ENCODE results near the gene PWWP2B. TPM values are rescaled to one million over a fixed set of nuclear protein-coding genes. Genes with fewer than 3 reads are reported as not detected.

PWWP2B gene
- total RNA-seq, 5 donors from 2014 or later (not counting 1 experiment from before 2014, with no cell fraction given), result 11.5 to 15.3 (median 13.6) TPM

DNA sequence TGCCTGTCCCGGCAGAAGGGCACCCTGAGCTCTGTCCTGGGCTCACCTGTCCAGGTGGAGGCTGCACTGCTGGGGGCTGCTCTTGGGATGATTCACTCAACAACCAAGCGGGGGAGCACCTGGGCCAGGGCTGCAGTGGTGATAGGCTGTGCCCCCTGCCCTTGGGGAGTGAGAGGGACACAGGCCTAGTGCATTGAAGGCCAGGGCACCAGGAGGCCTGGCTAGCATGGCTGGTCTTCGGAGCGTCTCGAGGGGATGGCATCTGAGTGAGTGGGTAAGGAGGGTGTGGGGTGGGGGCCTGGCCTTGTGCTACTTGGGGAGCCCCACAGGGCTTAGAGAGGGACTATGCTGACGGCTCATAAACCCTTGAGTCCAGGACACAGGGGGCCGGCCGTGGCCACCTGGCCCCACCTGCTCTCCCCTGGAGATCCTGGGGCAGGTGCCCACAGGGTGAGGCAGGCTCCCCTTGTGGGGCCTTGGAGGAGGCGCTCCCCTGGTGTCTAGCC is 3.1 kb downstream of the PWWP2B start:
- POLR2A ChIA-PET, result no interaction called here

DNA sequence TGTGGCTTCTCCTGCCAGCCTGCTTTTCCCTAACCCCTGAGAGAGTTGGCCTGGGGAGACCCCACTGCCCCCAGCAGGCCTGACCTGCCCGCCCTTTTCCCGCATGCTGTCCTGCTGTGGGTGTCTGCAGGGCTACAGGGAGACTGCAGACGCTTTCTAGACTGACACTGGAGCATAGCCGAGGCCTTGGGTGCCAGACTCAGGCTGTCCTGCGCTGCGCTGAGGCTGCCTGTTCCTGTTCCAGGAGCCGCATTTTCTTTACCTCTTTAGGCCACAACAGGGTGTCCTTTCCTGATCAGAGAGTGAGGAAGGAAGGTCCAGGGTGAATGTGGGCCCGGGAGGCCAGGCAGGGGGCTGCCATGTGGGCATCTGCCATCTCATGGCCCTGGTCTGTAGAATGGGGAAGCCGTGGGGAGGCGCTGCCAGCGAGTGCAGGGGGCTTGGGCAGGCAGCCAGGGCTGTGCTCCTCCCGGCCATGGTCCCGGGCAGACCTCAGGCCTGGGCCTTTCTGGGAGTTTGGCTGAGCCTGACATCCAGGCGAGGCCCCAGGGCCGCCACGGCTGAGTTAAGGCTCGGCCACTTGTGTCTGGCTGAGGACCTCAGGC is 3.6 kb downstream of the PWWP2B start:
- no peak overlapping the region for H3K4me3 Mint-ChIP-seq

More for the DNA sequence above, 3.1 kb downstream of the PWWP2B start:
- Histone ChIP-seq H3K4me1 (ENCODE audit: control insufficient read depth in 1 of 2, extremely low read depth in 1 of 2, insufficient read depth in 2 of 2, low read length in 2 of 2) (peaks cover 7 to 49% of the 10 kb centered on the region in 2 experiments), H3K9me3 (no peaks in the 10 kb centered on the region), H3K4me3 (ENCODE audit: control insufficient read depth in 1 of 2, extremely low read depth in 1 of 2, low read length in 1 of 2) (no peak overlapping the region), H3K36me3 (ENCODE audit: control insufficient read depth in 2 of 2, extremely low read depth in 1 of 2, insufficient read depth in 1 of 2, low read length in 1 of 2) (peaks cover under 1 to 2% of the 10 kb centered on the region in 2 donors), H3K27me3 (replicated peaks in 1 of 2; ENCODE audit: control insufficient read depth in 2 of 2, extremely low read depth in 1 of 2, insufficient read depth in 2 of 2, low read length in 1 of 2) (no peaks in the 10 kb centered on the region), H3K27ac (ENCODE audit: low read length) (no peak overlapping the region)
- H3K4me1 Mint-ChIP-seq, result peaks cover 19 to 29% (median 20%) of the 10 kb centered on the region in 3 donors
- CTCF ChIA-PET, result no interaction called here
- no peak for DNase-seq
- H3K36me3 Mint-ChIP-seq, result no peaks in the 10 kb centered on the region
- no peak overlapping the region for H3K27ac Mint-ChIP-seq
- H3K27me3 Mint-ChIP-seq, result no peaks in the 10 kb centered on the region
- peak overlapping the region in 1 of 3 donors; percentile 88 for H3K4me3 Mint-ChIP-seq
- H3K9me3 Mint-ChIP-seq, result no peaks in the 10 kb centered on the region
- 93% methylated on average over 8 of the region's 9 CpGs for WGBS (ENCODE audit: insufficient coverage)
- ATAC-seq (replicated peaks in 1 of 4), result no peak

DNA sequence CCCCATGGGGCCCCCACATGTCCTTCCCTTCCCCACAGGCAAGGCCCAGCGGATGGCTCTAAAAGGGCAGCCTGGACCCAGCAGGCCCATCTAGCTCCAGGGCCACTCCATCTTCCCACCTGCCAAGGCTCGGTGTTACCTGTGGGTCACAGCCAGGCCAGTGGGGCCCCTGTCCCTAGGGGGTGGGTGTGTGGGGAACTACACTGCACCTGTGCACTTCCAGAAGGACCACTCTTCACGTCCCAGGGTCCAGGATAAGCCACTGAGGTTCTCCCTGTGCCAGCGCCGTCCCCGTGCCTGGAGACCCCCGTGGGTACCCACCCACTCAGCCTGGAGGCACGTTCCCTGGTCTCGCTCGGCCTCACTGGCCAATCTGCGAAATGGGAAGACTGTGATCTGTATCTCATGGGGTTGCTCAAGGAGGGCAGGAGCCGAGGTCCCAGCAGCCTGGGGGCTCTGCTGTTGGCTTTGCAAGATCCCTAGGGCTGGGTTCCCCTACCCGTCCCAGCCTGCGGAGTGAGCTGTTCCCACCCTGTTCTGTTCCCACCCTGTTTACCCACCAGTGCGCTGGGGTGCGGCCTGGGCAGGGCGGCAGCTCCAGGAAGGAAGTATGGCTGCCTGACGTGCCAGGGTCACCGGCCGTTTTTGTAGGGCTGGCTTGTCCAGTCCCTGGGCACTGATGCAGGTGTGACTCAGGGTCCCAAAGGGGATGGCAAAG is 4.6 kb downstream of the PWWP2B start:
- H3K9me3 Mint-ChIP-seq, result no peaks in the 10 kb centered on the region
- H3K27me3 Mint-ChIP-seq, result no peaks in the 10 kb centered on the region
- peaks cover 5% of the 10 kb centered on the region for H3K36me3 Mint-ChIP-seq
- CTCF ChIA-PET, result no interaction called here
- Histone ChIP-seq H3K4me1 (ENCODE audit: control insufficient read depth in 1 of 2, extremely low read depth in 1 of 2, insufficient read depth in 2 of 2, low read length in 2 of 2) (peaks cover 6 to 38% of the 10 kb centered on the region in 2 experiments), H3K9me3 (no peaks in the 10 kb centered on the region), H3K27me3 (replicated peaks in 1 of 2; ENCODE audit: control insufficient read depth in 2 of 2, extremely low read depth in 1 of 2, insufficient read depth in 2 of 2, low read length in 1 of 2) (no peaks in the 10 kb centered on the region), H3K36me3 (ENCODE audit: control insufficient read depth in 2 of 2, extremely low read depth in 1 of 2, insufficient read depth in 1 of 2, low read length in 1 of 2) (peaks cover 3 to 9% of the 10 kb centered on the region in 2 donors), H3K27ac (ENCODE audit: low read length) (no peak overlapping the region), H3K4me3 (ENCODE audit: control insufficient read depth in 1 of 2, extremely low read depth in 1 of 2, low read length in 1 of 2) (no peak overlapping the region)
- POLR2A ChIA-PET, result interaction anchor here in 1 of 2 donors (0.6 kb wide), 1 partner anchor 177 kb away, joined by 4 read pairs; no protein-coding TSS in a partner anchor
- ATAC-seq (replicated peaks in 1 of 4) (no peak), DNase-seq (no peak)
- WGBS (ENCODE audit: insufficient coverage), result 92% methylated on average over 16 of the region's 20 CpGs
- H3K4me3 Mint-ChIP-seq, result no peak overlapping the region
- H3K4me1 Mint-ChIP-seq, result peaks cover 19 to 28% (median 20%) of the 10 kb centered on the region in 3 donors
- H3K27ac Mint-ChIP-seq, result no peak overlapping the region

More for the DNA sequence above, 3.6 kb downstream of the PWWP2B start:
- H3K36me3 ChIP-seq (ENCODE audit: control insufficient read depth in 2 of 2, extremely low read depth in 1 of 2, insufficient read depth in 1 of 2, low read length in 1 of 2), result peaks cover 2 to 3% of the 10 kb centered on the region in 2 donors
- no peaks in the 10 kb centered on the region for H3K9me3 ChIP-seq
- Mint-ChIP-seq H3K27ac (no peak overlapping the region), H3K27me3 (no peaks in the 10 kb centered on the region), H3K9me3 (no peaks in the 10 kb centered on the region), H3K4me1 (peaks cover 19 to 27% (median 20%) of the 10 kb centered on the region in 3 donors), H3K36me3 (peaks cover 1% of the 10 kb centered on the region)
- ATAC-seq (replicated peaks in 1 of 4), result no peak
- no peak overlapping the region for H3K27ac ChIP-seq (ENCODE audit: low read length)
- CTCF ChIA-PET, result no interaction called here
- POLR2A ChIA-PET, result no interaction called here
- DNase-seq, result no peak
- 83% methylated on average over 15 of the region's 17 CpGs for WGBS (ENCODE audit: insufficient coverage)
- peaks cover 6 to 44% of the 10 kb centered on the region in 2 experiments for H3K4me1 ChIP-seq (ENCODE audit: control insufficient read depth in 1 of 2, extremely low read depth in 1 of 2, insufficient read depth in 2 of 2, low read length in 2 of 2)
- H3K4me3 ChIP-seq (ENCODE audit: control insufficient read depth in 1 of 2, extremely low read depth in 1 of 2, low read length in 1 of 2), result no peak overlapping the region
- no peaks in the 10 kb centered on the region for H3K27me3 ChIP-seq (replicated peaks in 1 of 2; ENCODE audit: control insufficient read depth in 2 of 2, extremely low read depth in 1 of 2, insufficient read depth in 2 of 2, low read length in 1 of 2)

DNA sequence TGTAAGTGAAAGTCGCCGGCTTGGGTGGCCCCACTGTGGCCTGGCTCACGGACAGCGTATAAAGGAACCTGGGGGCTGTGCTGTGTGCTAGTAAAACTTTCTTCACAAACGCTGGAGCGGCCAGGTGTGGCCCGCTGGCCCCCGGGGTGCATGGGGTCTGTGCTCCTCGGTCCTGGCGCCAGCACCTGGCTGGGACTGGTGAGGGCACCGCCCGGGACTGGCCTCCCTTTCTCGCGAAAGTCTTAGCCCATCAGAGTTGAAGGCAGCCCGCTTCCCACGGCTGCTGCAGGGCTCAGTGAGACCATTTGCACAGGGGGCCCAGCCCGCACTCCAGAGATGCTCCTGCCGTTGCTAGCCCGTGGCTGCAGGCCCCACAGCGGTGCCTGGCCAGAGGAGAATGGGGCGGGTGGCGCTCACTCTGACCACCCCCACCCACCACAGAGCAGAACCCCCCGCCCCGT is 5.8 kb downstream of the PWWP2B start:
- ChIA-PET CTCF (no interaction called here), POLR2A (no interaction called here)
- peaks cover 15 to 29% (median 21%) of the 10 kb centered on the region in 3 donors for H3K4me1 Mint-ChIP-seq
- Histone ChIP-seq H3K27ac (ENCODE audit: low read length) (no peak overlapping the region), H3K27me3 (replicated peaks in 1 of 2; ENCODE audit: control insufficient read depth in 2 of 2, extremely low read depth in 1 of 2, insufficient read depth in 2 of 2, low read length in 1 of 2) (no peaks in the 10 kb centered on the region), H3K36me3 (ENCODE audit: control insufficient read depth in 2 of 2, extremely low read depth in 1 of 2, insufficient read depth in 1 of 2, low read length in 1 of 2) (peaks cover 9% of the 10 kb centered on the region in 2 donors), H3K9me3 (no peaks in the 10 kb centered on the region), H3K4me3 (ENCODE audit: control insufficient read depth in 1 of 2, extremely low read depth in 1 of 2, low read length in 1 of 2) (no peak overlapping the region), H3K4me1 (ENCODE audit: control insufficient read depth in 1 of 2, extremely low read depth in 1 of 2, insufficient read depth in 2 of 2, low read length in 2 of 2) (peaks cover 4 to 45% of the 10 kb centered on the region in 2 experiments)
- 95% methylated on average over 20 of the region's 24 CpGs for WGBS (ENCODE audit: insufficient coverage)
- DNase-seq, result no peak
- H3K27ac Mint-ChIP-seq, result no peak overlapping the region
- ATAC-seq (replicated peaks in 1 of 4), result no peak
- no peaks in the 10 kb centered on the region for H3K9me3 Mint-ChIP-seq
- no peaks in the 10 kb centered on the region for H3K27me3 Mint-ChIP-seq
- H3K36me3 Mint-ChIP-seq, result peaks cover 5% of the 10 kb centered on the region
- H3K4me3 Mint-ChIP-seq, result no peak overlapping the region

DNA sequence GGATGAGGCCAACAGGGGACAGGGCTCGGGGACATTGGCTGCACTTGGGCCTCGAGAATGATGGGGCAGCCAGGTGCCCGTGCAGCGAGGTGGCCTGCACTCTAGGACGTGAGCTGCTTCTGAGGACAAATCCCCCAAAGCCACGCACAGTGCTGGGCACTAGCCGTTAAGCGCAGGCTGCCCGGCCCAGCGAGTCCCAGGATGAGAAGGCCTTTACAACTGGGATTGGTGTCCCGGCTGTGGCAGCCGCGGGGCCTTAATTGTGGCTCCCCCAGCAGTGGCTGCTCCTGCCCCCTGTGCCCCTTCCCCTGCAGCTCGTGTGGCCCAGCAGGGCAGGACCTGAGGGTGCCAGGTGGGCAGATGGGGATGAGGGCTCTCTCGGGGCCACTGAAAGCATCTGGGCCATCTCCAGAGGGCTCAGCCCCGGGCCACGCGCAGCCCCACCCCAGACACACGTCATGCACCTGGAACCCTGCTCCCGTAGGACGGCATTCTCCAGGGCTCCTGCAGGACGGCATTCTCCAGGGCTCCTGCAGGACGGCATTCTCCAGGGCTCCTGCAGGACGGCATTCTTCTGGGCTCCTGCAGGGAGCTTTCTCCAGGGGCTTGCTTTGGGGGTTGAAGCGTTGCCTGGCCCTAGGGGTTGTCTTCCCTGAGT is 6.6 kb downstream of the PWWP2B start:
- peaks cover 9 to 11% of the 10 kb centered on the region in 2 donors for H3K36me3 ChIP-seq (ENCODE audit: control insufficient read depth in 2 of 2, extremely low read depth in 1 of 2, insufficient read depth in 1 of 2, low read length in 1 of 2)
- CTCF ChIA-PET, result no interaction called here
- Mint-ChIP-seq H3K4me3 (no peak overlapping the region), H3K9me3 (no peaks in the 10 kb centered on the region), H3K27me3 (no peaks in the 10 kb centered on the region), H3K36me3 (peaks cover 5% of the 10 kb centered on the region), H3K27ac (no peak overlapping the region), H3K4me1 (peaks cover 15 to 30% (median 18%) of the 10 kb centered on the region in 3 donors)
- no peak overlapping the region for H3K4me3 ChIP-seq (ENCODE audit: control insufficient read depth in 1 of 2, extremely low read depth in 1 of 2, low read length in 1 of 2)
- H3K27ac ChIP-seq (ENCODE audit: low read length), result no peak overlapping the region
- DNase-seq (no peak), ATAC-seq (replicated peaks in 1 of 4) (no peak)
- H3K4me1 ChIP-seq (ENCODE audit: control insufficient read depth in 1 of 2, extremely low read depth in 1 of 2, insufficient read depth in 2 of 2, low read length in 2 of 2), result peaks cover 2 to 45% of the 10 kb centered on the region in 2 experiments
- POLR2A ChIA-PET, result no interaction called here
- no peaks in the 10 kb centered on the region for H3K27me3 ChIP-seq (replicated peaks in 1 of 2; ENCODE audit: control insufficient read depth in 2 of 2, extremely low read depth in 1 of 2, insufficient read depth in 2 of 2, low read length in 1 of 2)
- no peaks in the 10 kb centered on the region for H3K9me3 ChIP-seq
- WGBS (ENCODE audit: insufficient coverage), result 95% methylated on average over 17 of the region's 25 CpGs

DNA sequence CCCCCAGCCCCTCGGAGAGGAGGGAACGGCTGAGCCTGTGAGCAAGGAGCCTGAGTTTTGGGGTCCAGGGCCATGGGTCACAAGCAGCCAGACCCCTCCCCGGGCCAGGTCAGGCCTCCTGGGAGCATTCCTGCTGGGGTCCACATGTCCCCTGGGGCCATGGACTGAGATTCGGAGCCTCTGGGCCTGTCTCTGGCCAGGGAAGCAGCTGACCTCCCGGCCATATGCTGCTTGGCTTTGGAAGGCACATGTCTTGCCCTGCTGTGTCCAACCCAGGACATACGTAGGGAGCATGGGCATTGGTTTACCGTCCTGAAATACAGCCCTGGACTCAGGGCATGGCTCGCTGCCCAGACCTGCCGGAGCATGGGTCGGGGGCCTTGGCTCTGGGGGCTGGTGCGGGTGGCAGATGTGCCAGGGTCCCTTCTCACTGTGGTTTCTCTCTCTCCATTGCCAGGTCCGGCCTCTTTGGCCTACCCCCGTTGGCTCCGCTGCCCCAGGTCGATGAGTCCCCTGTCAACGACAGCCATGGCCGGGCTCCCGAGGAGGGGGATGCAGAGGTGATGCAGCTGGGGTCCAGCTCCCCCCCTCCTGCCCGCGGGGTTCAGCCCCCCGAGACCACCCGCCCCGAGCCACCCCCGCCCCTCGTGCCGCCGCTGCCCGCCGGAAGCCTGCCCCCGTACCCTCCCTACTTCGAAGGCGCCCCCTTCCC is 7.3 kb downstream of the PWWP2B start:
- peaks cover 11 to 14% of the 10 kb centered on the region in 2 donors for H3K36me3 ChIP-seq (ENCODE audit: control insufficient read depth in 2 of 2, extremely low read depth in 1 of 2, insufficient read depth in 1 of 2, low read length in 1 of 2)
- H3K4me3 ChIP-seq (ENCODE audit: control insufficient read depth in 1 of 2, extremely low read depth in 1 of 2, low read length in 1 of 2), result no peak overlapping the region
- Mint-ChIP-seq H3K4me3 (no peak overlapping the region), H3K27me3 (no peaks in the 10 kb centered on the region), H3K27ac (no peak overlapping the region), H3K36me3 (peaks cover 5% of the 10 kb centered on the region), H3K4me1 (peaks cover 13 to 25% (median 15%) of the 10 kb centered on the region in 3 donors), H3K9me3 (no peaks in the 10 kb centered on the region)
- H3K4me1 ChIP-seq (ENCODE audit: control insufficient read depth in 1 of 2, extremely low read depth in 1 of 2, insufficient read depth in 2 of 2, low read length in 2 of 2), result peaks cover 2 to 44% of the 10 kb centered on the region in 2 experiments
- H3K27me3 ChIP-seq (replicated peaks in 1 of 2; ENCODE audit: control insufficient read depth in 2 of 2, extremely low read depth in 1 of 2, insufficient read depth in 2 of 2, low read length in 1 of 2), result no peaks in the 10 kb centered on the region
- DNase-seq (no peak), ATAC-seq (replicated peaks in 1 of 4) (no peak)
- ChIA-PET POLR2A (no interaction called here), CTCF (no interaction called here)
- 92% methylated on average over 20 of the region's 32 CpGs for WGBS (ENCODE audit: insufficient coverage)
- H3K27ac ChIP-seq (ENCODE audit: low read length), result no peak overlapping the region
- H3K9me3 ChIP-seq, result no peaks in the 10 kb centered on the region

All from T-cell (primary cell).